ENCODE measurements around the gene SLC16A14. TPM values are rescaled to one million over a fixed set of nuclear protein-coding genes. Genes with fewer than 3 reads are reported as not detected.

The SLC16A14 gene
- total RNA-seq, 2 experiments from 2014 or later = 0.63 to 0.89 TPM

DNA sequence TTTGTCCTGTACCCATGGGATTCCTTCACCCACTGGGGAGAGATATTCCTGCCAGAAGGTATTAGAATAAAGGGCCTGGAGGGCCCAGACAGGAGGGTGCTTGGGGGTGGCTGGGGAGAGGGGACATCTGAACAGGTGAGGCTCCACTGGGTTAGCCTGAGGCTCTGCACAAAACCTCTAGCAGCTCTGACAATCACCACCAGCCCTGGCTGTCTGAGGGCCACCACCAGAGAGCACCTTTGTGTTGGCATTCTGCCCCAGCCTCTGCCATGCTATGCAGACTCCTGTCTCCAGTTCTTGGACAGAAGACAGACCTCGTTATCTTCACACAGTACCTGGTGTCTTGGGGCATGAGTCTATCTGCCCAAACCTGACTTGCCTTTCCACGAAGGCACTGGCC is 25.3 kb downstream of the SLC16A14 start:
- TF ChIP-seq CTCF (IDR thresholded peaks at IDR 0.05) = no peak
- ATAC-seq (ENCODE audit: poor library complexity) (no peak), DNase-seq (no peak)
- H3K27ac Mint-ChIP-seq = no peak overlapping the region
- no peaks in the 10 kb centered on the region for H3K27me3 Mint-ChIP-seq
- ChIA-PET CTCF (no interaction called here), POLR2A (no interaction called here)
- no peaks in the 10 kb centered on the region for H3K36me3 ChIP-seq (ENCODE audit: insufficient read depth, low read length)
- H3K9me3 ChIP-seq (ENCODE audit: control insufficient read depth in 1 of 2, insufficient read depth in 1 of 2, low read length in 2 of 2) = no peaks in the 10 kb centered on the region
- H3K4me1 Mint-ChIP-seq (ENCODE audit: low read depth) = no peaks in the 10 kb centered on the region
- no peaks in the 10 kb centered on the region for H3K36me3 Mint-ChIP-seq (ENCODE audit: low read depth)
- no peaks in the 10 kb centered on the region for H3K9me3 Mint-ChIP-seq
- H3K4me3 Mint-ChIP-seq = no peak overlapping the region
- no peak overlapping the region for H3K27ac ChIP-seq (ENCODE audit: low read depth in 1 of 2, low read length in 2 of 2)
- H3K4me1 ChIP-seq (ENCODE audit: insufficient read depth, low read length) = no peaks in the 10 kb centered on the region
- no peak overlapping the region for H3K4me3 ChIP-seq (ENCODE audit: low read length)
- intact Hi-C loops (cut with DNase I, micrococcal nuclease) = no loop called here
- no peaks in the 10 kb centered on the region for H3K27me3 ChIP-seq (ENCODE audit: control insufficient read depth in 1 of 2, insufficient read depth in 2 of 2, low read length in 2 of 2)

DNA sequence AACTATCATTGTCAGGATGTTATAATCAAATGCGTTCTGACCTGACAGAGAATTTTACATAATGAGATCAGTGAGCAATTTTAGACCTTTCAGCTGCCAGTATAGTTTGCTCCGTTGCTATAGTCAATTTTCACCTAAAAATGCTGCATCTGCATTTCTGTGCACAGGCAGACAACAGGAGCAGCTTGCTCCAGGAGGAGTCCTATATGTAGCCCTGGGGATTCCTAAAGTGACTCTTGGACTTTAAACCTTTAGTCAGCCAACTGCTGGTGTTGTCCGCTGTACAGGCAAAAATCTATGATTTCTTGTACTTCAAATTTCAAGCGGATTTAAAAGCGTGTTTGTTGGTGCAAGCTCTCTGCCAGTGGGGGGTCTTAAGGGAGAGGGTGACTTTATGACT is 25.7 kb downstream of the SLC16A14 start:
- Mint-ChIP-seq H3K27ac (no peak overlapping the region), H3K4me1 (ENCODE audit: low read depth) (no peaks in the 10 kb centered on the region), H3K4me3 (no peak overlapping the region), H3K9me3 (no peaks in the 10 kb centered on the region), H3K36me3 (ENCODE audit: low read depth) (no peaks in the 10 kb centered on the region), H3K27me3 (no peaks in the 10 kb centered on the region)
- no peaks in the 10 kb centered on the region for H3K27me3 ChIP-seq (ENCODE audit: control insufficient read depth in 1 of 2, insufficient read depth in 2 of 2, low read length in 2 of 2)
- ChIA-PET POLR2A (no interaction called here), CTCF (no interaction called here)
- ATAC-seq (ENCODE audit: poor library complexity) (no peak), DNase-seq (no peak)
- intact Hi-C loops (cut with DNase I, micrococcal nuclease) = no loop called here
- no peak overlapping the region for H3K27ac ChIP-seq (ENCODE audit: low read depth in 1 of 2, low read length in 2 of 2)
- H3K9me3 ChIP-seq (ENCODE audit: control insufficient read depth in 1 of 2, insufficient read depth in 1 of 2, low read length in 2 of 2) = no peaks in the 10 kb centered on the region
- H3K4me3 ChIP-seq (ENCODE audit: low read length) = no peak overlapping the region
- H3K4me1 ChIP-seq (ENCODE audit: insufficient read depth, low read length) = no peaks in the 10 kb centered on the region
- no peak for TF ChIP-seq CTCF (IDR thresholded peaks at IDR 0.05)
- H3K36me3 ChIP-seq (ENCODE audit: insufficient read depth, low read length) = no peaks in the 10 kb centered on the region

DNA sequence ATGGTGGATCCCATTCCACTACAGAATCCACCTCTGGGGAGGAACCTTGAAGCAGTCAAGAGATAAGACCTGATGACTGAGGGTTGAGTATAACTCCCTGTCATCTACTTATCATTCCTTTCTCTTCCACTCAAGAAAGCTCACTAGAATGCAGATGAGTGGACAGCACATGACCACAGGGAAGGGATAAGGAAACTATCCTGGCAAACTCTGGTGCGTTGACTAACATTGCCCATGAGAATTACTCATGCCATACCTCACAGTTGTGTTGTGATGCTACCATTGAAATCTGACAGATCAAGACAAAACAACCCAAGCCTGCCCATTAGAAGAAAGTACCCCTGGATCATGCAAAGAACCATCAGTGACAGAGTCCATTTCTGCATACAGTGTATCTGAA is 26.5 kb downstream of the SLC16A14 start:
- no peak overlapping the region for H3K27ac ChIP-seq (ENCODE audit: low read depth in 1 of 2, low read length in 2 of 2)
- no peaks in the 10 kb centered on the region for H3K36me3 ChIP-seq (ENCODE audit: insufficient read depth, low read length)
- ChIA-PET POLR2A (no interaction called here), CTCF (no interaction called here)
- no peaks in the 10 kb centered on the region for H3K4me1 ChIP-seq (ENCODE audit: insufficient read depth, low read length)
- no peaks in the 10 kb centered on the region for H3K27me3 ChIP-seq (ENCODE audit: control insufficient read depth in 1 of 2, insufficient read depth in 2 of 2, low read length in 2 of 2)
- no peak for DNase-seq
- Mint-ChIP-seq H3K36me3 (ENCODE audit: low read depth) (no peaks in the 10 kb centered on the region), H3K27me3 (no peaks in the 10 kb centered on the region), H3K4me3 (no peak overlapping the region), H3K9me3 (no peaks in the 10 kb centered on the region), H3K27ac (no peak overlapping the region), H3K4me1 (ENCODE audit: low read depth) (no peaks in the 10 kb centered on the region)
- H3K4me3 ChIP-seq (ENCODE audit: low read length) = no peak overlapping the region
- no peak for ATAC-seq (ENCODE audit: poor library complexity)
- no peaks in the 10 kb centered on the region for H3K9me3 ChIP-seq (ENCODE audit: control insufficient read depth in 1 of 2, insufficient read depth in 1 of 2, low read length in 2 of 2)
- TF ChIP-seq CTCF (IDR thresholded peaks at IDR 0.05) = no peak
- intact Hi-C loops (cut with DNase I, micrococcal nuclease) = no loop called here

All from CD4-positive, alpha-beta T cell (primary cell).